ENCODE data around the gene MYO1F.

The MYO1F gene

DNA sequence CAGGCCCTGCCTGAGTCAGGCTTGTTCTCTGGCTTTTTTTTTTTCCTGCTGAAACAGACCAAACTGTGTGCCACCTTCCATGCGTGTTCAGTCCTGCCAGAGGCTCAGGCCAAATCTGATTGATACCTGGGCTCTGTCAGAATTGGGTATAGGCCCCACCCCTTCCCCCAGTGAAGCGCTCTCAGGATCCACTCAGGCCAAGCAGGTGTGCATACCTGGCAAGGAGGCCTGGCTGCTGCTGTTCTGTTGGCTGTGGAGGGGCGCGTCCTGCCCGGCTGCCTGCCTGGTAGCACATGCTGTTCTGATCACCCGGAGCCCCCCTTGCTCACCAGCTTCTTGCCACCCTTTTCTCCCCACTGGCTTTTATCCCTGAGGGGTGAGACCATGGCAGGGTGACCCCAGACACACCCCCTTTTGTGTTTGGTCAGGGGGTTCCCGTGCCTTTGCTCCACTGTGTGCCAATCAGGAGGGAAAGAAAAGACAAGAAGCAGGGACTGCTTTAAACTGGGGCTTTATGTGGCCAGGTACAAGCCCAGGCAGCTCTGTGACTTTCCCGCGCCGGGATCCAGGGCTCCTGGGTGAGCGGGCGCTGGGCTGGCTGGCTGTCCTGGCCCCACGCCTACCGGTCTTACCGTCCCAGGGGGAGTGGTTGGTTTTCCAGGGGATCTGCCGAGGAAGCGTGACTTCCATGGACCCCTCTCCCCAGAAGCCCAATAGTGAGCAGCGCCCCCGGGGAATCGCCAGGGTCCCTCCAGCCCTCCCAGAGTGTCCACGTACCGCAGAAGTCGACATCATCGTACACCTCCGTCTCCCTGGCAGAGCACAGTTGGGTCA, 87.5 kb downstream of the MYO1F start:
- DNase-seq, result no peak

DNA sequence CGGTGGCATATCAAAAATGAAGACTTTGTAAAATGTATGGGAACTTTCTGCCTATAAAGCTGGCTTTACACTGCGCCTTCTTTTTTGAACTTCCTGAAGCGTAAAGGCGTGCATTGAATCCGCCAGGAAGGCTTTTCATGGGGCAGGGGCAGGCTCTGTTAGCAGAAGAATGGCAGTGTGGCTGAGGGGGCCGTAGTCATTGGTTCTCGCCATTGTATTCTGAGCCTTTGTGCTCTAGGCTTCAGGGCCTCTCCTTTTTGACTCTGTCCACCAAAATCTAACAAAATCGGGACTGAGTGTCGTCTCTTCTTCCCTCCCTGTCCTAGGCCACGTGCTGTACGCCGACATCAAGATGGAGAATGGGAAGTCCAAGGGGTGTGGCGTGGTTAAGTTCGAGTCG, 88.9 kb downstream of the MYO1F start:
- no peak for DNase-seq

DNA sequence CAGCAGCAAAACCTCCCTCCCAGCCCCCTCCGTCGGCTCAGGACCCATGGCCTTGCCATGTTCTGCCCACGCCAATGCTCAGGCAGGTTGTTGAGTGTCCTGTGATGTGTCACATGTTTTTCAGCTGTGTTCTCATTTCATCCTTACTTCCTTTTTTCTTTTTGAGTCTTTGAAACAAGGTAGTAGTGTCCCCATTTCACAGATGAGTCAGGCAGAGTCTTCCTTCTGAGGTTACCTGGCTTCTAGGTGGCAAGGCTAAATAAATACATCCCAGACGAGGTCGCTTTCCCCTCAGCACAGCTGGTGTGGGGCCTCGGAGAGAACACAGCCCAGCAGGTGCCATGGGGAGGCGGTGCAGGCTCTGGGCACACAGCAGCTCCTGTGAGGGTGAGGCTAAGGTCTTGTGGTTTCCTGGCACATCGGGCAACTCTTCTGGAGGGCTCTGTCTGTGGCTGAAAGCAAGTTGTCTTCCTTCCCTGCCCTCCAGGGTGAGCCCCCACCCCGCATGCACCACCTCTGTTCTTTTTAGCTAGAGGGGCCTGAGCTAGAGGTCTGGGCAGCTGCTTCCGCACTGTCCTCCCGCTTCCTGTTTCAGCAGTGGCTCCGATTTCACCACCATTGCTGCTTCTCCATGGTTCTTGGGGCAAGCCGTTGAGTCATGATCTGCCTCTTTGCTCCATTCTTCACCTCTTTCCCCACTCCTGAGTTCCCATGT, 89.9 kb downstream of the MYO1F start:
- no peak for DNase-seq

DNA sequence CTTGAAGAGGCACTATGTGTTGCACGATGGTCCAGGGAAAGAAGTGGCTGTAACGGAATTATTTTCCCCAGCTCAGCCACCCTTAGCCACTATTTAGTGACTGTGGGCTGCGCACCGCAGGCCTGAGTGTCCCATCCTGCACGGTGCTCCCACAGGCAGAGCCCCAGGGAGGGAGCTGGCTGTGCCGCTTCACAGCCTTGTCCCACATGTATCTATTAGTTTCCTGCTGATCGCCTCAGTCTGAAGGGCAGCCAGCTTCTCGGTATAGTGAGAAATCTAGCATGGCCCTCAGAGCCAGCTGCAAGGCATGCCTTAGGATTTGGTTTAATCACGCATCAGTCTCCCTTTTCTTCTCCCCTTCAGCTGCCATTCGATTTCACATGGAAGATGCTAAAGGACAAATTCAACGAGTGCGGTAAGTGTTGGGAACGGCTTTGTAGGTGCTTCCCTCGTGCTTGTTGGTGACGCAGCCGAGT, 90.5 kb downstream of the MYO1F start:
- DNase-seq, result no peak

DNA sequence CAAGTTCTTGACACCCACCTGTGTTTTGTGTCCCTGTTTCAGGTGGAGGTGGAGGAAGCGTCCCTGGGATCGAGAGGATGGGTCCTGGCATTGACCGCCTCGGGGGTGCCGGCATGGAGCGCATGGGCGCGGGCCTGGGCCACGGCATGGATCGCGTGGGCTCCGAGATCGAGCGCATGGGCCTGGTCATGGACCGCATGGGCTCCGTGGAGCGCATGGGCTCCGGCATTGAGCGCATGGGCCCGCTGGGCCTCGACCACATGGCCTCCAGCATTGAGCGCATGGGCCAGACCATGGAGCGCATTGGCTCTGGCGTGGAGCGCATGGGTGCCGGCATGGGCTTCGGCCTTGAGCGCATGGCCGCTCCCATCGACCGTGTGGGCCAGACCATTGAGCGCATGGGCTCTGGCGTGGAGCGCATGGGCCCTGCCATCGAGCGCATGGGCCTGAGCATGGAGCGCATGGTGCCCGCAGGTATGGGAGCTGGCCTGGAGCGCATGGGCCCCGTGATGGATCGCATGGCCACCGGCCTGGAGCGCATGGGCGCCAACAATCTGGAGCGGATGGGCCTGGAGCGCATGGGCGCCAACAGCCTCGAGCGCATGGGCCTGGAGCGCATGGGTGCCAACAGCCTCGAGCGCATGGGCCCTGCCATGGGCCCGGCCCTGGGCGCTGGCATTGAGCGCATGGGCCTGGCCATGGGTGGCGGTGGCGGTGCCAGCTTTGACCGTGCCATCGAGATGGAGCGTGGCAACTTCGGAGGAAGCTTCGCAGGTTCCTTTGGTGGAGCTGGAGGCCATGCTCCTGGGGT, 91.5 kb downstream of the MYO1F start:
- DNase-seq, result no peak

DNA sequence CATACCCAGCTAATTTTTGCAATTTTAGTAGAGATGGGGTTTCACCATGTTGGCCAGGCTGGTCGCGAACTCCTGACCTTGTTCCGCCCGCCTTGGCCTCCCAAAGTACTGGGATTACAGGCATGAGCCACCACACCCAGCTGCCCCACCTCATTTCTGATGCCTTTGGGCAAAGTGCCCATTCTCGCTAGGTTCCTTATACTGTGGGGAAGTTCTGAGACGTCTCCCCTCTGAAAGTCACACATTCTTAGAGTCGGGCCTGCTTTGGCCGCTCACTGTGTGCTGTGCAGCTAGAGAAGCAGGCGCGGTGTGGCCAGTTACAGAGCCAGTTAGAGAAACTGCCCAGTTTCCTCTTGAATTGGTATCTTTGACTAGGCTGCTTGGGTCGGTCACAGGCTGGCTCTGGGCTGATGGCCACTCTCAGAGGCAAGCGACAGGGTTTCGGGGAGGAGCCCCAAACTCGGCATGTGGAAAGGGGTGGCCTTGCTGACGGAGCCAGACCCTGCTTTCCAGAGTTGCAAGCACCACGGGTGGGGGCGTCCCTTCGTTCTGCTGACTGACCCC, 92.8 kb downstream of the MYO1F start:
- DNase-seq, result no peak

DNA sequence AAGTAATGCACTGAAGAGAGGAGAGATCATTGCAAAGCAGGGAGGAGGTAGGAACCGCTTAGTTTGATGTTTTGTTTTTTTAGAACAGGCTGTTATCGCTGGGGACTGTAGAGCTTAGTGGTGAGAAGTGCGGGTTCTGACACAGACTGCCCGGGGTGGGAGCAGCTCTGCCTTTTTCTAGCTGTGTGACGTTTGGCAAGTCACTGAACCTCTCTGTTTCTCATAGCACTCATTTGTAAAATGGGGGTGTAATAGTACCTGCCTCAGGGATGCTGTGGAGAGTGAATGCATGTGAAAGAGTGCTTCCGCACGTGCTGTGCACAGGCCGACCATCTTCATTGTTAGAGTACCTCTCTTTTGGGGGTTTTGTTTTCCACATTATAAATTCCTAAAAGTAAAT, 94.1 kb downstream of the MYO1F start:
- DNase-seq, result no peak

DNA sequence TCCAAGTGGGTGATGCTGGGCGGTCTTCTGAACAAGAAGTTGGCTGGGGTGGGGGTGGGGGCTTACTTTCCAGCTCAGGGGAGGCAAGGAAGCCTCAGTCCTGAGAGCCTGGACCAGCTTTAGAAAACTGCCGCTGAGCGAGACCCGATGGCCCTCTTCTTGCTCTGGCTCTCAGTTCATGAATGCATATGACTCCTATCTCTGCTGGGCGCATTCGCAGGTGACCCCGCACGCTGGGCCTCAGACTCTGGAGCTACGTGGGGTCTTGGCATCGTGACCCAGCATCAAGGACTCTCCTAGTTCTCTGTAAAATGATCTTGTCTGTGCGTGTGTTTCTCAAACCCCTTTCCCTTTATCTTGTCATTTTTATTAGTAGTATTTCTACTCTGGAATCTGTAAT, 94.5 kb downstream of the MYO1F start:
- no peak for DNase-seq

DNA sequence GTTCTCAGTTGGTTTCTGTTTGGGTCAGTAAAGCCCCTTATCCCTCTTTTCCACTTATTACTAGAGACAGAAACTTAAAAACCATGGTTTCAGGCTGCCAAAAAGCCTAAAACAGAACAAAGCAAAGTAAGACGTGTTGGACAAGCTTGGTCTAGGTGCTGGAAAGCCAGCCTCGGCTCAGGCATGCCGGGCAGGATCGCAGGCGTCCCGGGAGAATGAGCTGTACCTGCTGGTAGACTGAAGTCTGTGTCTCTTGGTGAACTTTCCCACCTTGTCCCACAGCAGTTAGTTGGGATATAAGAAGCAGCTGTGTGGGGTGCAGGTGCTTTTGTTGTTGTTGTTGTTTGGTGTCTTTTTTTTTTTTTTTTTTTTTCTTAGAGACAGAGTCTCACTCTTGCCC, 95.6 kb downstream of the MYO1F start:
- DNase-seq, result no peak

DNA sequence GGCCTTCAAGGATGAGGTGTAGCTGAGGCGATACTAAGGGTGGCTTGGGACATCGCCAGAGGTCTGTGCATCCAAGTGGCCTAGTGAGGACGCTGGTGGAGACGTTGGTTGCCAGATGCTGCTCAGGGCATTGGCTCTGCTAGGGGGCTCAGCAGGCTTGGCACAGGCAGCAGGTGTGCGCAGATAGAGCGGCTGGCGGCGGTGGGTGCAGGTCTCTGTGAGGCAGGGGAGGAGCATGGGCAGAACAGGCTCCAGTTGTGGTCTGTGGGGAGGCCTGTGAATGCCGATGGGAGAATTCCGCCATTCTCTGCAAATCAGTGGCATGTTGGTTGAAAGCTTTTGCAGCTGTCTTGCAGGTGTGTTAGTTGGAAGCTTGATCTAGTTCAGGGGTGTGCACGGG, 96.0 kb downstream of the MYO1F start:
- no peak for DNase-seq

DNA sequence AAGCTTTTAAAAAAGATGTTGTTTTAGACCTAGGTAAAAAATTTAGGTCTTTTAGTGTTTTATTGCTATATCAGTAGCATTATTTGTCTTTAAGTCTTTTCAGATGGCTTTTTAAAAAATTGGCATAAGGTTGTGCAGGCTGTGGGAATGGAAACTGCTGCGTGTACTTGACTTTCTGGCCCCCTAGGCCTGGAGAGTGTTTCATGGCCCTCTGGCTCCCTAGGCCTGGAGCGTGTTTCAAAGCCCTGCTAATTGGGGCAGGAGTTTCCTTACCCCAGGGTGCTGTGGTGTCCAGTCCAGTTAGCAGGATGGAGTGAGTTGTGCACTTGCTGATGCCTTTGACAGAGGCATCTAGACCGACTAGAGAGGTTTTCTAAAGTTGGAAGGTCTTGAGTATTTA, 98.6 kb downstream of the MYO1F start:
- no peak for DNase-seq

DNA sequence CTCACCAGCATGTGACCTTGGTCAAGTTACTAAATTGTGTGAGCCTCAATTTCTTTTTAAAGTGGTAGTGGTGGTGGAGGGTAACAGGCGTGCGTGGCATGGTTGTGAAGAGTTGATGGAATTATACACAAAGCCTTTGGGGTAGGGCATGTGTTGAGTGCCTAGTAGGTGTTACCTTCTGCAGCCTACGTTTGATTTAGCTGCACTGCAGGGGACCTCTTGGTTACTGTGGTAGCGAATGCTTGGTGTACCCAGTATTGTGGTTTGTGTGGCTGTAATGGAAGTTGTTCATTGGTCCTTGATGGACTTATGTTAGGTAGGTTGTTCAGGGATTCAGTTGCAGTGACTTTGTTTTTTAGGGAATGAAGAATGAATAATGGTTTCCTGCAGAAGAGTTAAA, 99.4 kb downstream of the MYO1F start:
- DNase-seq, result no peak

DNA sequence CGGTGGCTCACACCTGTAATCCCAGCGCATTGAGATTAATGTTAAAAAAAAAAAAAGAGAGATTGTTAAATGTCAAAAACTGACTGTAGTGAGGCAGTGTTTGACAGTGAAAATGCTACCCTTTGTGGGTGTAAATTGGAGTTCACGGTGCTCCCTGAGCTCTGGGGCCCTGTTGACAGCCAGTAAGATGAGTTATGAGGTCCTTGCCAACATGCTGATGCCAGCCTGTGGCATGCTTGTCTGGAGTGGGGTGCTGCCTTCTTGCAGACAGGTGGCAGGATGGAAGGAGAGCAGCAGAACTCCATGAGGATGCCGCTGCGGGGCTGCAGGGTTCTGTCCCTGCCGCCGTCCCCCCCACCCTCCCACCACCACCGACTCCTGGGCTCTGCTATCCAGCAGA, 100.7 kb downstream of the MYO1F start:
- DNase-seq, result no peak

DNA sequence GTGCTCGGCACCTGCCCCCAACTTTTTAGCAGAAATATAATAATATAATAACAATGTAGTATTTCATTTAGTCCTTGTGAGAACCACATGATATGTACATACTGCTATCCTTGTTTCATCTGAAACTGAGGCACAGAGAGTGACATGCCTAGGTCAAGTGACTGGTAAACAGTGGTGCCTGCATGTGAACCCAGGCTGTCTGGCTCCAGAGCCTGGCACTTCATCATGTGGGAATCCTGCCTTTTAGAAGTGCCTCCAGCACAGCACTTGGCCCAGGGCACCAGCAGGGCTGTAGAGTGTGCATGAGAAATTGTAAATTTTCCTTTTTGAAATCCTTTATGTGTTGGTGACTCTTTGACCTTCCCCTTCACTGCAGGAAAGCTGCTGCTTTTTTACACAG, 102.2 kb downstream of the MYO1F start:
- DNase-seq, result no peak

DNA sequence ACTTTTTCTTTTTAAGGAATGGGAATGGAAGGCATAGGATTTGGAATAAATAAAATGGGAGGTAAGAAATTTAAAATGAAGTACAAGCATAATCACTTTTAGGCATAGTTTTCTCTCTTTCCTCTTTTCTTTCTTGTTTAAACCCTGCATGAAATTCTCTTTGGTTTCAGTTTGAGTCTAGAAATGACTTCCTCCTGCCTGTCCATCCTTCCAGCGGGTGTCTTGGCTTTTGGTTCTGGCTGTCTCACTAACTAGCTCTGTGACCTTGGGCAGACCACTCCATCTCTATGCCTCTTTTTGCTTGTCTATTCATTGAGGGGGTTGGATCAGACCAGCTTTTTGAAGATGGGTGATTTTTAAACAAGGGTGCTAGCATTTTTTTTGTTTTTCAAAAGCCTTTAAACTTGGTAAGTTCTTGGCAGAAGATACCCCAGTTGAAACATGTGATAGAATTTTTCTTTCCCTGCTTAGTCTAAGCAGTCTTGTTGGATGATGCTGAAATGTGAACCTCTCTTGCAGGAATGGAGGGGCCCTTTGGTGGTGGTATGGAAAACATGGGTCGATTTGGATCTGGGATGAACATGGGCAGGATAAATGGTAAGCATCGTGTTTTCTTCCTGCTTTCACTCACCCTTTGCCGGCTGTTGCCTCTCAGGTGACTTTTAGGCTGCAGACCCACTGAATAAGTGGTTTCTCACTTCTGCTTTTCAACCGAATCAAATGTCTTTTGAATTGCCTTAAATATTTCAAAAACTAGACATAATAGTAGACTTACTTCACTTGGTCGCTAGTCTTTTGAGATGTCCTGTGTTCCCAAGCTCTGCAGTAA, 103.4 kb downstream of the MYO1F start:
- no peak for DNase-seq

All from eye (tissue), 1 donor.